Psoas muscle (tissue), 8 donors: Measurements from ENCODE around the gene PTGER4. TPM values are rescaled to one million over a fixed set of nuclear protein-coding genes. Genes with fewer than 3 reads are reported as not detected.
"Not testable (repeated sequence)": the region's sequence is repeated elsewhere in the genome, so short reads cannot be mapped to it uniquely, and the experiment has no call there.

ENCODE experiments used
- ATAC-seq, 4 donors: fragments of 200-7000 bp; cut with Tn5 transposase; one replicate each; pipeline ENCODE4 v1.9.1; 2020; ENCODE audit warnings: moderate library complexity in 3 of 4, mild to moderate bottlenecking in 2 of 4
- DNase-seq, 2 donors: peaks; one replicate each; pipeline ENCODE4 v3.0.0-alpha.2; 2020
- H3K27ac ChIP-seq: fragments of 200-600 bp; one replicate; pipeline ENCODE4 v1.8.0; 2022
- H3K27me3 ChIP-seq, 3 donors: fragments of 200-600 bp in 1 of 3; one replicate each; pipeline versions ENCODE4 v1.6.1 to v1.8.0; 2013 to 2022; ENCODE audit warnings: low read length in 2 of 3, mild to moderate bottlenecking in 2 of 3, moderate library complexity in 1 of 3; ENCODE audit not compliant: insufficient read depth in 3 of 3
- H3K36me3 ChIP-seq, 2 donors: fragments of 200-600 bp in 1 of 2; one replicate each; pipeline versions ENCODE4 v1.6.1 to v1.8.0; 2013 to 2022; ENCODE audit warnings: low read depth in 1 of 2, mild to moderate bottlenecking in 1 of 2, moderate library complexity in 1 of 2; ENCODE audit not compliant: insufficient read depth in 1 of 2
- H3K4me1 ChIP-seq: fragments of 200-600 bp; one replicate; pipeline ENCODE4 v1.8.0; 2022
- H3K4me3 ChIP-seq: fragments of 200-600 bp; one replicate; pipeline ENCODE4 v1.8.0; 2022; ENCODE audit warnings: mild to moderate bottlenecking
- H3K9me3 ChIP-seq: fragments of 200-600 bp; one replicate; pipeline ENCODE4 v1.8.0; 2022
- WGBS, 3 donors: extraction: QIAGEN DNeasy Blood & Tissue Kit; methylation state at CpG; one replicate each; pipeline versions ENCODE4 v1.1.6 to v1.1.7; 2013; 5-methylcytosine and 5-hydroxymethylcytosine counted together
- intact Hi-C, 2 donors: fragments of 100-400 bp; cut with DNase I; formaldehyde crosslinking; loops; one replicate each; pipeline versions ENCODE4 v1.11.0 to v1.14.2; 2022
- polyA plus RNA-seq, 3 donors: library from polyadenylated mRNA; stranded (reverse); fragments of 200-250 nt; gene quantifications; one replicate each; pipeline ENCODE4 v1.2.3, GENCODE V29; 2013
- total RNA-seq, 4 donors: library from RNA; stranded (reverse); fragmentation: NEBNext Ultra II Directional in 2 of 4; extraction: Animal tissue kit (Norgen Biotek cat#: 25700) in 2 of 4; gene quantifications; one replicate each; pipeline versions ENCODE4 v1.2.1 to v1.2.4, GENCODE V29; 2021 to 2023
- TF ChIP-seq, protein P1 (sequence below): fragments of 200-600 bp; IDR thresholded peaks from one replicate; pipeline ENCODE4 v1.8.0; 2022; ENCODE audit warnings: antibody characterized with exemption
- donor health status: healthy with polysubstance abuse.
- donor health status: DM: no; HTN: no; CAD: no; lungs with moderate emphysema.
- donor health status: Bipolar disorder and iron deficiency.
- donor health status: healthy.
- donor health status: DM: yes; HTN: yes; CAD: no.
- donor health status: DM: no; HTN: no; CAD: no.
- donor health status: DM: no; HTN: no; CAD: no.
- donor health status: DM: yes; HTN: yes; CAD: no.

The PTGER4 gene
- total and polyA plus RNA-seq, 7 donors: 1.7 to 8.3 (median 4.8) TPM

GRCh38 chr5:40700116-40700782 is 20.5 kb downstream of the PTGER4 start:
- TF ChIP-seq, protein P1, sequence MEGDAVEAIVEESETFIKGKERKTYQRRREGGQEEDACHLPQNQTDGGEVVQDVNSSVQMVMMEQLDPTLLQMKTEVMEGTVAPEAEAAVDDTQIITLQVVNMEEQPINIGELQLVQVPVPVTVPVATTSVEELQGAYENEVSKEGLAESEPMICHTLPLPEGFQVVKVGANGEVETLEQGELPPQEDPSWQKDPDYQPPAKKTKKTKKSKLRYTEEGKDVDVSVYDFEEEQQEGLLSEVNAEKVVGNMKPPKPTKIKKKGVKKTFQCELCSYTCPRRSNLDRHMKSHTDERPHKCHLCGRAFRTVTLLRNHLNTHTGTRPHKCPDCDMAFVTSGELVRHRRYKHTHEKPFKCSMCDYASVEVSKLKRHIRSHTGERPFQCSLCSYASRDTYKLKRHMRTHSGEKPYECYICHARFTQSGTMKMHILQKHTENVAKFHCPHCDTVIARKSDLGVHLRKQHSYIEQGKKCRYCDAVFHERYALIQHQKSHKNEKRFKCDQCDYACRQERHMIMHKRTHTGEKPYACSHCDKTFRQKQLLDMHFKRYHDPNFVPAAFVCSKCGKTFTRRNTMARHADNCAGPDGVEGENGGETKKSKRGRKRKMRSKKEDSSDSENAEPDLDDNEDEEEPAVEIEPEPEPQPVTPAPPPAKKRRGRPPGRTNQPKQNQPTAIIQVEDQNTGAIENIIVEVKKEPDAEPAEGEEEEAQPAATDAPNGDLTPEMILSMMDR: no peak
- intact Hi-C loops: no loop called here
- Histone ChIP-seq H3K27me3 (no peaks in the 10 kb centered on the region), H3K9me3 (peaks cover 15% of the 10 kb centered on the region), H3K36me3 (no peaks in the 10 kb centered on the region), H3K27ac (no peak overlapping the region), H3K4me1 (no peaks in the 10 kb centered on the region), H3K4me3 (no peak overlapping the region)
- 85 to 92% (median 89%) methylated on average over 5 of the region's 5 CpGs for WGBS, 3 donors
- ATAC-seq (no peak), DNase-seq (no peak)

GRCh38 chr5:40702027-40702426 is 22.3 kb downstream of the PTGER4 start:
- intact Hi-C loops, DNase-seq, H3K4me3 ChIP-seq, ATAC-seq, H3K4me1 ChIP-seq, H3K27ac ChIP-seq, H3K36me3 ChIP-seq, H3K27me3 ChIP-seq: not testable (repeated sequence)
- peaks cover 22% of the 10 kb centered on the region for H3K9me3 ChIP-seq

- WGBS, 3 donors: 88 to 97% (median 95%) methylated on average over 1 of the region's 1 CpG
- ATAC-seq, H3K4me1 ChIP-seq, H3K4me3 ChIP-seq, H3K27me3 ChIP-seq, H3K27ac ChIP-seq, H3K36me3 ChIP-seq, DNase-seq, intact Hi-C loops: not testable (repeated sequence)
- H3K9me3 ChIP-seq: peaks cover 22% of the 10 kb centered on the region
Measured at GRCh38 chr5:40705484-40705883, 25.8 kb downstream of the PTGER4 start.

- DNase-seq, H3K27me3 ChIP-seq, H3K27ac ChIP-seq, ATAC-seq, H3K4me3 ChIP-seq, H3K9me3 ChIP-seq, intact Hi-C loops, H3K36me3 ChIP-seq, H3K4me1 ChIP-seq: not testable (repeated sequence)
Measured at GRCh38 chr5:40710575-40710974, 30.9 kb downstream of the PTGER4 start.

GRCh38 chr5:40714001-40714400 is 34.3 kb downstream of the PTGER4 start:
- H3K4me3 ChIP-seq: no peak overlapping the region
- peaks cover 0 to 4% of the 10 kb centered on the region in 2 donors for H3K36me3 ChIP-seq
- intact Hi-C loops: no loop called here
- no peaks in the 10 kb centered on the region for H3K4me1 ChIP-seq
- no peaks in the 10 kb centered on the region for H3K9me3 ChIP-seq
- ATAC-seq (no peak), DNase-seq (no peak)
- TF ChIP-seq, protein P1: no peak
- no peaks in the 10 kb centered on the region for H3K27me3 ChIP-seq
- H3K27ac ChIP-seq: no peak overlapping the region

DNA sequence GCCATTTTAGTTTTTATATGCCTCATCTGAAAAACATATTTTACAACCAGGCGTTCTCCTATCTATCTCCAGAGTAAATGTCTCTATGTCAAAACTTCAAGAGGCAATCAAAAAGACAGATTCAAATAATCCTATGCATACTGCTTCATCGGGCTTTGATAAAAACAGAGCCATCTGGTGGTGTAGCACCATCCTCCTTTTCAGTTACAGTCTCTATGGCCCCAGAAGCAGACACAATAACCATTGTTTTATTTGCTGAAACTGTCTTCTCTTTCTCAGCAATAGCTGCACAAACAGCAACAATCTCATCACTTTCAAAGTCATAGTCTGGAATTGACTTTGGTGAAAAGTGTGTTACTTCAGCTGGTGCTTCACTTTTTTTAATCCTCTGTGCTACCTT is 36.3 kb downstream of the PTGER4 start:
- Histone ChIP-seq H3K36me3 (peaks cover 3 to 4% of the 10 kb centered on the region in 2 donors), H3K4me3 (no peak overlapping the region), H3K27ac (no peak overlapping the region), H3K4me1 (no peaks in the 10 kb centered on the region), H3K9me3 (no peaks in the 10 kb centered on the region), H3K27me3 (no peaks in the 10 kb centered on the region)
- intact Hi-C loops: no loop called here
- ATAC-seq (no peak), DNase-seq (no peak)
- 28 to 57% (median 32%) methylated on average over 2 of the region's 2 CpGs for WGBS, 3 donors
- TF ChIP-seq, protein P1: no peak
